Astrocyte of the spinal cord (primary cell): ENCODE results near the gene ADCY7.

ENCODE experiments used
- DNase-seq: peaks from one replicate; pipeline ENCODE4 v3.0.0; 2011; ENCODE audit warnings: low read depth, low spot score
- H3K4me3 ChIP-seq: 2 replicates; pipeline ENCODE4 v1.5.1; 2011; ENCODE audit warnings: low read depth, mild to moderate bottlenecking, low read length, moderate library complexity
- in situ Hi-C: cut with HindIII; loops from 2 replicates; pipeline ENCODE4 v1.10.0; 2017; ENCODE audit warnings: low sequenced_read_pairs
- TF ChIP-seq, protein P1 (sequence below): IDR thresholded peaks from 2 replicates; pipeline ENCODE4 v1.5.1; 2012; ENCODE audit warnings: low read depth, mild to moderate bottlenecking, low read length, inconsistent platforms

Gene ADCY7

DNA sequence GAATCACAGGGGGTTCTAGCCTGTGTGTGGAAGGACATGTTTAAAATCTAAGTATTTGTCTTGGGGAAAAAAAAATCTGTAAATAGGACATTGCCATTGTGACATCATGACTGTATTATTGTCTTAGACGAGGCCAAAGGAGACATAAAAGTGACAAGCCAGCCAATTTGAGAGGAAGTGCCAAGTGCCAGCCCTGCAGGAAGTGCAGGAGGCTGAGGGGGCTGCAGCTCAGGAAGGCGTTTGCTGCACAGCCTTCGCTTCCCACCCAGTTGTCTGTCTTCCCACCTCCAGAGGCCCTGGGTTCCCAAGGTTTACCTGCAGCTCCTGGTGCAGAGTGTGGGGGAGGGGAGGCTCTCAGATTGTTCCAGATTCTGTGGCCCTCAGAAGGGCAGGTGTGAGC, 1.3 kb downstream of the ADCY7 start:
- in situ Hi-C loops: no loop called here
- TF ChIP-seq, protein P1, sequence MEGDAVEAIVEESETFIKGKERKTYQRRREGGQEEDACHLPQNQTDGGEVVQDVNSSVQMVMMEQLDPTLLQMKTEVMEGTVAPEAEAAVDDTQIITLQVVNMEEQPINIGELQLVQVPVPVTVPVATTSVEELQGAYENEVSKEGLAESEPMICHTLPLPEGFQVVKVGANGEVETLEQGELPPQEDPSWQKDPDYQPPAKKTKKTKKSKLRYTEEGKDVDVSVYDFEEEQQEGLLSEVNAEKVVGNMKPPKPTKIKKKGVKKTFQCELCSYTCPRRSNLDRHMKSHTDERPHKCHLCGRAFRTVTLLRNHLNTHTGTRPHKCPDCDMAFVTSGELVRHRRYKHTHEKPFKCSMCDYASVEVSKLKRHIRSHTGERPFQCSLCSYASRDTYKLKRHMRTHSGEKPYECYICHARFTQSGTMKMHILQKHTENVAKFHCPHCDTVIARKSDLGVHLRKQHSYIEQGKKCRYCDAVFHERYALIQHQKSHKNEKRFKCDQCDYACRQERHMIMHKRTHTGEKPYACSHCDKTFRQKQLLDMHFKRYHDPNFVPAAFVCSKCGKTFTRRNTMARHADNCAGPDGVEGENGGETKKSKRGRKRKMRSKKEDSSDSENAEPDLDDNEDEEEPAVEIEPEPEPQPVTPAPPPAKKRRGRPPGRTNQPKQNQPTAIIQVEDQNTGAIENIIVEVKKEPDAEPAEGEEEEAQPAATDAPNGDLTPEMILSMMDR: no peak
- H3K4me3 ChIP-seq: no peak overlapping the region
- DNase-seq: no peak

DNA sequence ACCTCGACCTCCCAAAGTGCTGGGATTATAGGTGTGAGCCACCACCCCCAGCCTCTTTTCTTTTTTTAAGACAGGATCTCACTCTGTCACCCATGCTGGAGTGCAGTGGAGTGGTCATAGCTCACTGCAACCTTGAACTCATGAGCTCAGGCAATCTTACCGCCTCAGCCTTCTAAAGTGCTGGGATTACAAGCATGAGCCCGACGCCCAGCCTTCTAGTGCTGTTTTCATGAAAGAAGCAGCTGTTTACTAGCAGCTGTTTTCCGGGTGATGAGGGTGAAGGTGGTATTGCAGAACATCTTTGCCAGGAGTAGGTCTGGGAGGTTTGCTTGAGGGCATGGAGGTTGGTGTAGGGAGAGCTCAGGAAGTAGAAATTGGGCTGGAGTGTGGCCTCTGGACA, 2.0 kb downstream of the ADCY7 start:
- no peak for DNase-seq
- in situ Hi-C loops: no loop called here
- no peak overlapping the region for H3K4me3 ChIP-seq
- TF ChIP-seq, protein P1: no peak

DNA sequence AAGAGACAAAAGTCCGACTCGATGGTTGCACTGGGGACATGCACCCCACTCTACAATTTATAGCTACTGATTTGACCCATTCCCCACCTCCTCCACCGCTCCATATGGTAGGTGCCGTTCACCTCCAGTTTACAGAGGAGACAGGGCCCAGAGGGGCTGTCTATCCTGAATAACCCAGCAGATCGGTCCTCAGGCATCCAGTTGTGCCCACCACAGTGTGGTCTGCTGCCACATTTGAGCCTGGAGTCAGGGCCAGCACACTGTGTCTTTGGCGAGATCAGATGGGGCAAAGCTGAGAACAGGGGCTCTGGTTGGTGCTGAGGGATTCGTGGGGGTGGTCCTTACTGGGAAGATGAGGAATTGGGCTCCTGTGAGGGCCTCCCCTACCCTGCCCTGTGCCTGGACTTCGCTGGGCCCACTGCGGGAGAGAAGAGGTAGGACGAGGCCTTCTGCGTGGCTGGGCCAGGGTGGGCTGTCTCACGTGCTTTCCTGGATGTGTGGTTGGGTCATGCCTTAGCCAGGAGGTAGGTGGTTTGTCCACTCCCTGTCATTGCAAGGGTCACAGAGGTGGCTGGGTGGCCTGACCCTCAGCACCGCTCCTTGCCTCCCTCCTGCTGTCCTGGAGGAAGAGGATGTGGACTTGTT, 2.8 kb downstream of the ADCY7 start:
- TF ChIP-seq, protein P1: no peak
- in situ Hi-C loops: no loop called here
- no peak overlapping the region for H3K4me3 ChIP-seq
- no peak for DNase-seq

DNA sequence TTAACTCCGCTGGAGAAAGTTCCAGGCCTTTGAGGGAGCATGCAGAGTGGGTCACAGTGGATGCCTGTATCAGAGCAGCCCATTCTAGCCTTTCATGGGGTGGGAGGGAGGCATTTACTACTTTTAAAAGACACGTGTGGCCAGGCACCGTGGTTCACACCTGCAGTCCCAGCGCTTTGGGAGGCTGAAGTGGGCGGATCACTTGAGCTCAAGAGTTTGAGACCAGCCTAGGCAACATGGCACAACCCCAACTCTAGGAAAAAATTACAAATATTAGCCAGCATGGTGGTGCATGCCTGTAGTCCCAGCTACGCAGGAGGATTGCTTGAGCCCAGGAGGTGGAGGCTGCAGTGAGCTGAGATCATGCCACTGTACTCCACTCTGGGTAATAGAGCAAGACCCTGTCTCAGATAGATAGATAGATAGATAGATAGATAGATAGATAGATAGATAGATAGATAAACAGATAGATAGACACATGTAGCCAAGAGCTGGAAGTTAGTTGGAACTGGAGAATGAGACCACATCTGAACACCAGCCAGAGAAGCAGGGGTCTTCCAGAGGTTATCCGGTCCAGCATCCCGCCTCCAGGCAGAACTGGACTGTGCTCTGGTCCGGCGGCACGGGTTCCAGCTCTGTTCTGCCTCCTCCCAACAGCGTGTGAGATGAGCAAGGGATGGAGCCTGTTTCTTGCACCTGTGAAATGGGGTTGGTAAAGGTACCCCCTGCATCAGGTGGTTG, 3.6 kb downstream of the ADCY7 start:
- in situ Hi-C loops: no loop called here
- TF ChIP-seq, protein P1: no peak
- H3K4me3 ChIP-seq: no peak overlapping the region
- no peak for DNase-seq

DNA sequence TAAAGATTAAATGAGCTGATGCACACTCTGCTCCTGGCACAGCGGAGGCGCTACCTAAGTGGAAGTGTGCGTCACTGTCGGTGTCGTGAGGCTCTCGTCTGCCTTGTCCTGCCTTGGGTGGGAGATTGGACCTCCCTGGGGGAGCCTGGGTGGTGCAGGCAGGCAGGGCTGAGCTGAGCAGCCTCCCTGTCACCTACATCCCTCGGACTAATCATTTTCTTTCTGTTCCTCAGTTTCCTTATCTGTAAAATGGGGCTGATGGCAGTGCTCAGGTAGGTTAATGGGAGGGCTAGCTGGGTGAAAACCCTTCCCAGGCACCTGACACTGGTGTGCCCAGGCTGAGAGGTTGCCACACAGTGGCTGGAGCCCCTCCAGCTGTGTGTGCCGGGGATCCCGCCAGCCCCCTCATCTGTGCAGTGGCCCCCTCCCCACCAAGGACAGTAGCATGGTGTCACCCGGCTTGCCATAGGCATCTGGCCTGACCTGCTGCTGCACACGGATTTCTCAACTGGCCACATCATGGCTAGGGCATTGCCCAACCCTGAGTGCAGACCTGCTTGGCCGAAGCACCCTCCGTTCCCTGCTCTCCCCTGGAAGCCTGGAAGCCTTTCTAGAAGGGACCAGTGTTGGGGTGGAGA, 4.3 kb downstream of the ADCY7 start:
- no peak for DNase-seq
- no peak overlapping the region for H3K4me3 ChIP-seq
- TF ChIP-seq, protein P1: no peak
- in situ Hi-C loops: no loop called here

DNA sequence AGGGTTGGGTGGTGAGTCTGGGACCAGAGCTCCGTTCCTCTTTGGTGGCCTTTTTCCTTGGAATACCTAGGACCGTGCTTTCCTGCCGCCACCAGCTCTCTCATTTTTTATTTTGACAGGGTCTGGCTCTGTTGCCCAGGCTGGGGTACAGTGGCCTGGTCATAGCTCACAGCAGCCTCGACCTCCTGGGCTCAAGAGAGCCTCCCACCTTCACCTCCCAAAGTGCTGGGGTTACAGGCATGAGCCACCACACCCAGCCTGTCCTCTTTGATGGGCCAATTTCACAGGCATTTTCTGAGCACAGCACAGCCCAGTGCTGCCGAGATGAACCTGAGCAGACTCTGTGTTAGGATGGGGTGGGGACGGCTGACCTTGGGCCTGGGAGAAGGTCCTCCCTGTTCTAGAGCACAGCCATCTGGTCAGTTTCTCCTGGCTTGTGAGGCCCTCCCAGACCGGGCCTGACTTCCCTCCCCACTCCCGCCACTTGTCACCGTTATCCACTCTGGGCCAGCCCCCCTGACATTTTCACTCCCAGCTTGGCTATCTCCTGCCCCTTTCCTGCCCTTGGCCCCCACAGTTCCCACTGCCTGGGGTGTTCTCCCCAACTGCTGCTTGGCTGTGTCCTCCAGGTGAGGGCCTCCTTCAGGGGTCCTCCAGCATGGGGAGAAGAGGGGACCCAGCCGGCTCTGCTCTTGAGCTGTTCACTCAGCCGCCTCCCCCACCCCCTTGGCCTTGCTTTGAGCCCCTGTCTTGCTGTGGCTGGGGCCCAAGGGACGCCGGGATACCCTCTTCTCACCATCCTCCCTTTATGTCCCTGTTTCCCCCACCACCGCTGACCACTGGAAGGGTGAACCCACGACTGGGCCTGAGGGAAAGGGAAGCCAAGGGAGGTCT, 5.0 kb downstream of the ADCY7 start:
- TF ChIP-seq, protein P1: no peak

More for the DNA sequence above, 5.0 kb downstream of the ADCY7 start:
- DNase-seq: no peak
- no peak overlapping the region for H3K4me3 ChIP-seq
- in situ Hi-C loops: no loop called here
